Caco-2 (cell line): Measurements from ENCODE around the gene ANKFN1. TPM values are rescaled to one million over a fixed set of nuclear protein-coding genes. Genes with fewer than 3 reads are reported as not detected.
A peak's percentile ranks its signal among the peaks of the same experiment; 100 is the strongest.

ENCODE experiments used
- BruUV-seq: library from RNA; stranded (reverse); fragments of 400-500 nt; replicated peaks from 2 replicates; lab custom pipeline; 2021; lab: Mats Ljungman, UMichigan
- CTCF ChIA-PET: fragments of 300-600 bp; sonication (Branson Sonifier 250); formaldehyde crosslinking; loops from one replicate; lab custom pipeline; 2022; ENCODE audit warnings: antibody characterized with exemption; lab: Charles Lee
- POLR2A ChIA-PET: fragments of 300-600 bp; sonication (Branson Sonifier 250); formaldehyde crosslinking; loops from one replicate; lab custom pipeline; 2022; ENCODE audit warnings: antibody characterized with exemption; lab: Charles Lee
- DNase-seq, 2 experiments: peaks; one replicate each; pipeline versions ENCODE4 v3.0.0 to v3.0.0-alpha.2; 2020 to 2022
- H3K27me3 ChIP-seq: replicated peaks from 2 replicates; pipeline ENCODE4 v1.6.0; 2011; ENCODE audit warnings: low read length; ENCODE audit not compliant: control insufficient read depth, insufficient read depth
- H3K36me3 ChIP-seq: 2 replicates; pipeline ENCODE4 v1.5.1; 2011; ENCODE audit warnings: low read length; ENCODE audit not compliant: control insufficient read depth, insufficient read depth
- H3K4me1 ChIP-seq: fragments of 250-450 bp; sonication (Bioruptor Pico); 2 replicates; pipeline ENCODE4 v1.5.1; 2020; ENCODE audit warnings: mild to moderate bottlenecking
- H3K4me3 ChIP-seq: 2 replicates; pipeline ENCODE4 v1.5.1; 2011; ENCODE audit warnings: low read depth, mild to moderate bottlenecking, control low read depth, low read length
- H3K9me3 ChIP-seq: fragments of 250-450 bp; sonication (Bioruptor Pico); 2 replicates; pipeline ENCODE4 v1.5.1; 2020; ENCODE audit warnings: mild to moderate bottlenecking, moderate library complexity
- H3K27ac Mint-ChIP-seq: one replicate; pipeline ENCODE4 v1.8.0; 2022; ENCODE audit warnings: mixed read lengths; ENCODE audit not compliant: unreplicated experiment
- H3K27me3 Mint-ChIP-seq: one replicate; pipeline ENCODE4 v1.8.0; 2022; ENCODE audit warnings: mixed read lengths; ENCODE audit not compliant: insufficient read depth, unreplicated experiment
- H3K36me3 Mint-ChIP-seq: one replicate; pipeline ENCODE4 v1.8.0; 2022; ENCODE audit warnings: mild to moderate bottlenecking, mixed read lengths; ENCODE audit not compliant: insufficient read depth, unreplicated experiment
- H3K4me1 Mint-ChIP-seq: one replicate; pipeline ENCODE4 v1.8.0; 2022; ENCODE audit warnings: low read depth, mixed read lengths; ENCODE audit not compliant: unreplicated experiment
- H3K4me3 Mint-ChIP-seq: one replicate; pipeline ENCODE4 v1.8.0; 2022; ENCODE audit warnings: mild to moderate bottlenecking, moderate library complexity, mixed read lengths; ENCODE audit not compliant: unreplicated experiment
- H3K9me3 Mint-ChIP-seq: one replicate; pipeline ENCODE4 v1.8.0; 2022; ENCODE audit warnings: mixed read lengths; ENCODE audit not compliant: unreplicated experiment
- CTCF ChIP-seq, 2 experiments: fragments of 200-600 bp in 1 of 2; IDR thresholded peaks; 1 replicate in 1 of 2; 2 replicates in 1 of 2; pipeline versions ENCODE4 v1.5.1 to v1.8.0; 2011 to 2022; ENCODE audit warnings: antibody characterized with exemption in 1 of 2, control low read depth in 1 of 2, inconsistent platforms in 1 of 2, low read depth in 1 of 2, low read length in 1 of 2, mild to moderate bottlenecking in 1 of 2, moderate library complexity in 1 of 2; ENCODE audit not compliant: insufficient read depth in 1 of 2, severe bottlenecking in 1 of 2, unreplicated experiment in 1 of 2
- intact Hi-C: fragments of 100-400 bp; cut with micrococcal nuclease; formaldehyde crosslinking; loops from one replicate; pipeline ENCODE4 v1.10.0; 2022; ENCODE audit not compliant: unreplicated experiment
- total RNA-seq: library from RNA; stranded (reverse); gene quantifications from 2 replicates; pipeline ENCODE4 v1.2.3, GENCODE V29; 2022

The ANKFN1 gene
- total RNA-seq, 1 experiment from 2014 or later: 0.34 TPM

- Histone ChIP-seq H3K4me1 (no peaks in the 10 kb centered on the region), H3K4me3 (no peak overlapping the region), H3K36me3 (no peaks in the 10 kb centered on the region), H3K9me3 (peaks cover 8% of the 10 kb centered on the region; the same call in 1 of the 2 replicates), H3K27me3 (no peaks in the 10 kb centered on the region)
- ChIA-PET POLR2A (no interaction called here), CTCF (no interaction called here)
- BruUV-seq: no TSS peak
- Mint-ChIP-seq H3K27ac (no peak overlapping the region), H3K36me3 (no peaks in the 10 kb centered on the region), H3K4me3 (no peak overlapping the region), H3K9me3 (no peaks in the 10 kb centered on the region), H3K4me1 (no peaks in the 10 kb centered on the region), H3K27me3 (no peaks in the 10 kb centered on the region)
- intact Hi-C loops: no loop called here
- no peak for TF ChIP-seq CTCF (IDR thresholded peaks at IDR 0.05; ENCODE audit: insufficient read depth in 1 of 2, low read depth in 1 of 2, low read length in 1 of 2, severe bottlenecking in 1 of 2, unreplicated experiment in 1 of 2)
- DNase-seq: no peak
These were observed 77.4 kb downstream of the ANKFN1 start for GRCh38 chr17:56230660-56231059.

GRCh38 chr17:56231252-56231651 lies 78.0 kb downstream of the ANKFN1 start:
- H3K36me3 Mint-ChIP-seq: no peaks in the 10 kb centered on the region
- BruUV-seq: no TSS peak
- no peak for TF ChIP-seq CTCF (IDR thresholded peaks at IDR 0.05; ENCODE audit: insufficient read depth in 1 of 2, low read depth in 1 of 2, low read length in 1 of 2, severe bottlenecking in 1 of 2, unreplicated experiment in 1 of 2)
- ChIA-PET CTCF (interaction anchor here (1.0 kb wide), 1 partner anchor 88 kb away, joined by 3 read pairs; no protein-coding TSS in a partner anchor), POLR2A (no interaction called here)
- Histone ChIP-seq H3K36me3 (no peaks in the 10 kb centered on the region), H3K4me3 (no peak overlapping the region), H3K9me3 (peaks cover 8% of the 10 kb centered on the region; the same call in 1 of the 2 replicates), H3K4me1 (no peaks in the 10 kb centered on the region), H3K27me3 (no peaks in the 10 kb centered on the region)
- intact Hi-C loops: no loop called here
- no peak overlapping the region for H3K4me3 Mint-ChIP-seq
- no peak overlapping the region for H3K27ac Mint-ChIP-seq
- no peak for DNase-seq
- H3K27me3 Mint-ChIP-seq: no peaks in the 10 kb centered on the region
- H3K9me3 Mint-ChIP-seq: no peaks in the 10 kb centered on the region
- no peaks in the 10 kb centered on the region for H3K4me1 Mint-ChIP-seq

- H3K4me3 ChIP-seq: no peak overlapping the region
- no peaks in the 10 kb centered on the region for H3K4me1 ChIP-seq
- intact Hi-C loops: no loop called here
- no peak for DNase-seq
- ChIA-PET POLR2A (no interaction called here), CTCF (interaction anchor here (1.0 kb wide), 1 partner anchor 88 kb away, joined by 3 read pairs; no protein-coding TSS in a partner anchor)
- no TSS peak for BruUV-seq
- H3K27ac Mint-ChIP-seq: no peak overlapping the region
- H3K27me3 Mint-ChIP-seq: no peaks in the 10 kb centered on the region
- H3K36me3 ChIP-seq: no peaks in the 10 kb centered on the region
- H3K4me1 Mint-ChIP-seq: no peaks in the 10 kb centered on the region
- peaks cover 8% of the 10 kb centered on the region; the same call in 1 of the 2 replicates for H3K9me3 ChIP-seq
- no peaks in the 10 kb centered on the region for H3K9me3 Mint-ChIP-seq
- H3K27me3 ChIP-seq: no peaks in the 10 kb centered on the region
- no peaks in the 10 kb centered on the region for H3K36me3 Mint-ChIP-seq
- no peak overlapping the region for H3K4me3 Mint-ChIP-seq
- peak; percentile 7 to 14 for TF ChIP-seq CTCF (IDR thresholded peaks at IDR 0.05; ENCODE audit: insufficient read depth in 1 of 2, low read depth in 1 of 2, low read length in 1 of 2, severe bottlenecking in 1 of 2, unreplicated experiment in 1 of 2)
These were observed 78.4 kb downstream of the ANKFN1 start for GRCh38 chr17:56231693-56232092.
